Fibroblast of skin of right quadriceps (primary cell): ENCODE measurements around the gene PTH1R.

Experiments
- DNase-seq: peaks from one replicate; pipeline ENCODE4 v3.0.0-alpha.2; 2013

Gene PTH1R

DNA sequence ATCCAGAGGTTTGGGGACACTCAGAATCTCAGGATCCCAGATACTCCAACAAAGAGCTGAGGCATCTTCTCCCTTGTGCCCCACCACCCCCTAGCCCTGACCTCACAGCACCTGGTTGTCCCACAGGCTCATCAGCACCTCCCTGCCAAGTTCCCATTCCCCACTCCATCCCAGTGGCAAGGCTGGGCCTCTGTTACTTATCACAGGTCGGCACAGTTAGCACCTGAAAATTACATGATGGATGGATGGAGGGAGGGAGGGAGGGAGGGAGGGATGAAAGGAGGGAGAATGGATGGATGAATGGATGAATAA, 27.1 kb upstream of the PTH1R start:
- no peak for DNase-seq

DNA sequence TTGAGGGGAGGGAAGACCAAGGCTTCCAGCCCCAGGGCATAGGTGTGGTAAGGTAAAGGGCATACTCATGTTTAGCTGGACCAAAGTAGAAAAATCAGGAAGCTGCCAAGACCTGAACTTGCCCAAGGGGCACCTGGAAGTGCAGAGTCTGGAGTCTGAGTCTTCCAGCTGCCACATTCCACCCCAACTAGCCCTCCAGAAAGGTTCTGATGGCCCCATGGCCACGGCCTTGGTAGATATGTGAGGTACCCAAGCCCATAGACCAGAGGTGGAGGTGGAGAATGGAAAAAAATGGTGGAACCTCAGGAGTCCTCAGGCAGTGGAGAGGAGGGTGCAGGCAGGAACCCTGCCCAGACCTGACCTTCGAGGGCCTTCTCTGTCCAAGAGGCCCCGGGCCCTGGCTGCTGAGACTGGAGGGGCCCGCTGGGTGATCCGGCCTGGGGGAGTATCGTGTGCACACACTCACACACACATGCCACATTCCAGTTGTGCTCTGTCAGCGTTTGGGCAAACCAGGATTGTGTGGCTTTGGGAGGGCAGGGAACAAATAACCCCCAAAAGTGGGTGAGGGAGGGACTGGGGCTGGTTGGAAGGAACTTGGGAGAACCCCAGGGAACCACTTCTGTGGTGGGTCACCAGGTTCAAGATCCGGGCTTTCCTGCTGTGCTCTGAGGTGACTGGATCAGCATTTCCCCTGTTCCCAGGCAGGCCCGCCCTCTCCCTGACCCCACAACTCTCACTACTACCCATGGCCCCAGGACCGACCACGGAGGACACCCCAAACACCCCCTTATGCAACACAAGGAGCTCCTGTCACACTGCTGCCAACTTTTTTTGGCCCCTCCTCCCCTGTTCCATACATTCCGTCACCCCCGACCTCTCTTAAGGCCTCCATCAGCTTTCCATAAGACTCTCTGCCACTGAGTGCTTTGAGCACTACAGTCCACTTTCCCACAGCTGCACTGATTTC, 25.9 kb upstream of the PTH1R start:
- DNase-seq = no peak

DNA sequence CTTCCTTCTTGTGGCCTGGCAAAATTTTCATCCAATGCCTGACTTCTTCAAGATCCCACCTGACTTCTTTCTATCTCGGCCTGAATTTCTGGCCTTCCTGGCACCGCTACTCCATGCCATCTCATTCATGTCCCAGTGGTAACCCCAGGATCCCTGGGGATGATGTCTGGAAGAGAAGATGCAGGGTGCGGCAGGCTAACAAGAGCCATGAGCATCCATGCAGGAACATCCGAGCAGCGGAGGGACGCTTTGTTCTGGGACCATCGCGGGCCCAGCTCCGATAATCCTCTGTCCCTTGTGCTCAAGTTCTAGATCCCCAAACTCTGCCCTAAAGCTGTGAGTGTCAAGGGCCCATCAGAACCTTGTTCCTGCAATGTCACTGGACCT, 25.2 kb upstream of the PTH1R start:
- no peak for DNase-seq

DNA sequence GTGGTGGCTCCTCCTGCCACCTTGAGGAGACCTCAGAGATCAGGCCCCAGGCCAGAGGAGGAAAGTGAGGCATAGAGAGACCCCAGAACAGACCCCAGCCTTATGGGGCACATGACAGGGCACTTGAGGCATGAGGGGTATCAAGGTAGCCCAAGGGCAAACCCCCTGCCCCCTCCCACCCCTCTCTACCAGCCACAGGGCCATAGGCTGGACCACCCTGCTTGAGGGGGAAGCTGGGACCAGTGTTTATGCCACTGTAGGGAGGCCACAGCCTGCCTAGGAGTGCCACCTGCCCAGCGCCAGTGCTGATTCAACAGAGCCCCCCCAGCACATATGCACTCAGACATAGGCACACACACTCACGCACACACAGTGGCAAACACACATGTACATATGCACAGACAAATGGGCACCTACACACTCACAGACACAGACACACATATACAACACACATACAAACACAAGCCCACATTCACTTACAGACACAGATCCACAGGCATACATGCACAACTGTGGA, 24.6 kb upstream of the PTH1R start:
- DNase-seq = no peak

DNA sequence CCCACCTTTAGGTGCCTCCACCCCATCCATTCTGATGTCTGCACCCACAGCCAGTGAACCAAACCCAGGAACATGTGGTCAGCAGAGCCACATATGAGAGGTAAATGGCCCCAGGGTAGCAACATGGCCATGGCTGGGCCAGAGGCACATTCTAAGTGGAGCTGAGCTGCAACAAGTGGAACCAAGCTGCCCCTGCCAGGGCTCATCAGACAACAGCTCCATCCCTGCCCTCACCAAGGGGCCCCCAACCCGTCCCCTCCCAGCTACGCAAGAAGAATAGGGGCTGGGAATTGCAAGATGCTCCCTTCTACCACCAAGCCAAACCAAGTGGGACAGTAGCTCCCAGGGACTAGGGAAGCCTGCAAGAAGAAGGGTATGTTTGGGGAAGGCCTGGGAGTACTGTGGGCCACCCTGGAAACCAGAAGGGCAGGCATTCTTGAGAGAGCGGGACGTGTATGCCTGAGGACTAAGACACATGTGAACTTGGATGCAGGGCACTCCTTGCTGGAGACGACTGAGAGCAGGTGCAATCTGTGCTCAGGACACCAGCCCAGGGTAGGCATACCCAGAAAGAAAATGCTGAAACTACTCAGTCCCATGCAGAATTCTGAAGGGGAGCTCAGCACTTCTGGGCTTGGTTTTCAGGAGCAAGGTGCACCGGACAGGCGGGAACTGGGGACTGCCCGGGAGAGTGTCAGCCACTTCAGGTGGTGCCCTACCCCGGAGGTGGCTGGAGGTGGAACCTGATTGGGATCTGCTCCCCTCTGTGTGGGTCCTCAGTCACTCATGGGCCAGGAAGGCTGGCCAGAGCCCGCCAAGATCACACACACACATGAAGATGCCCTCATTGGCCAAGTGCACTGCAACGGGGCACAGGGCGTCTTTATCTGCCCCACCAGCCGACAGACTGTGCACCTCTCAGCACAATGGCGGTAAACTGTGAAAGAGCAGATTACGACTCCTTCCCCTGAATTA, 23.8 kb upstream of the PTH1R start:
- DNase-seq = no peak

DNA sequence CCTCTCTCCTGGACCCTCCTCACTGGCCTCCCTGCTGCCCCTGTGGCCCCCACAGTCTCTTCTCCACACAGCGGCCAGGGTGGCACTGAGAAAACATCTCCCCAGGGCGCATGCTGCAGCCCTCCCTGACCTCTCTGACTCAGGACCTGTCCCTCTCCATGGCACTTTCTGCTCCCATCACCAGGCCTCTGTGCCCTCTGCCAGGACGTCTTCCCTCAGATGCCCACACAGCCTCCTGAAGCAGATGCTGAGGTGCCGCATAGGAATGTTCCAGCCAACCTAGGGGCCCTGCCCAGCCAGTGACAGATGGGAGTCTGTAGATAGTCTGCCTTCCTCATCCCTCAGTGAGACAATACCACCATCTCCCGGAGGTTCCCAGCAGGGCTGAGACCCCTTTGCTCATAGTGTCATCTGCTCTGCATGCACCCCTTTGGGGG, 22.9 kb upstream of the PTH1R start:
- no peak for DNase-seq

DNA sequence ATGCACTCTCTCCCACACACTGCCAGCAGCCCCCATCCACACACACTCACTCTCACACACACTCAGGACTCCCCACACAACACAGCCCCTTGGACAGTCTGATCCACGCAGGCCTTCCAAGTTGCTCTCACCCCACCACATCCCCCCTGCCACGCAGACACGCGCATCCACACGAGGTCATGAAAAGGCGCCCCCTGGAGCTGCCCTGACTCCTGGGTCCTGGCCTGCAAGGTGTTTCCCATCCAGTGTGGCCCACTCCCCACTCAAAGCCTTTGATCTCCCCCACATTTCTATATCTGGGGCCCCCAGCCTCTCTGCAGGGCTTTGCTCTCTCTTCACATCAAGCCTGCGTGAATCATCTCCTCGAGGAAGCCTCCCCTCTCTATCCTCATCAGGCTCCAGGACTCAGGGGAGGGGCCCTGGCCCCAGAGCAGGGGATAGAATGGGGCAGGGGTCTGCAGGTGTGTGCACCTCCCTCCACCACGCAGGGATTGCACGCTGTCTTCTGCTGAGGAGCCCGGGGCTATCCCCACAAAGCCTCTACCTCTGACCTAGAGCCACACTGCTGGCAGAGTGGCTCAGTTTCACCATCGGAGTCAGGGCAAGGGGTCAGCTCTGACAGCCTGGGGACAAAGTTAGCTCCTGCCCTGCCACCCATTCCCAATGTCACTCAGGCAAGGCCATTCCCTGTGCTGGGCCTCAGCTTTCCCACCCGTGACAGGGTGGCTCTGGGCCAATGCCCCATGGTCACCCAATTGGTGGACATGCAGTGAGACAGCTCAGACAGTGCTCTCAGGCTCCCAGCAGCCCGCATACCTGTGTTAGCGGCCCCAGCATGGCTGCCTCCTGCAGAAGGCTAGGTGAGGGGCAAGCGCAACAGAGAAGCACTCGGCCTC, 20.7 kb upstream of the PTH1R start:
- no peak for DNase-seq

DNA sequence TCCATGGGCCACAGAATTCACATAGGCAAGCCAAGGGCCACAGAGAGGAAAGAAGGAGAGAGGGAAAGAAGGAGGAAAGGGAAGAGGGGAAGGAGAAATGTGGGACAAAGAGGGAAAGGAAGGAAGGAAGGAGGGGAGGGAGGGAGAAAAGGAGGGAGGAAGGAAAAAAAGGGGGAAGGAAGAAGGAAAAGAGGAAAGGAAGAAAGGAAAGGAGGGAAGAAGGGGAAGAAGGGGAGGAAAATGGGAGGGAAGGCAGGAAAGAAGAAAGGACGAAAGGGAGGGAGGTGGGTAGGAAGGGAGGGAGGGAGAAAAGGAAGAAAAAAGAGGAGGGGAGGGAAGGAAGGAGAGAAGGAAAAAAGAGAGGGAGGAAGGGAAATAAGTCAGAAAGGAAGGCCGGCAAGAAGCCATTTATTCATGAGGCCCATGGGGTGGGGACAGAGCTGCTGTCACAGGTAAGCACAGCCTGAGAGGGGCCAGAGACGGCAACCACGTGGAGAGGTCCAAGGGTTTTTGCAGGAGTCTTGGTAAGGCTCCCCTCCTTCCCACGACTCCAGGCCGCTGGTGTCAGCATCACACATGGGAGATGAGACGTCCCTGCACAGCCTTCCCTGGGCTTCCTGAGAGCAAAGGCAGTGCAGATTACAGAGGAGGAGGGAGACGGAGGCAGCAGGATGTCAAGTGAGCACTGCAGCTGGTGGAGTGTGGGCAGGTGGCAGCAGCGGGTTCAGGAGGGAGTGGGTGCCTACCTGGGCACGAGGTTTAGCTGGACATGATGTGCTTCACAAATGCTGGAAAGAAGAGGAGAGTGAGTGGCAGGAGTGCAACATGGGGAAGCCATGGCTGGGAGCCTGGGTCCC, 19.8 kb upstream of the PTH1R start:
- DNase-seq = no peak

DNA sequence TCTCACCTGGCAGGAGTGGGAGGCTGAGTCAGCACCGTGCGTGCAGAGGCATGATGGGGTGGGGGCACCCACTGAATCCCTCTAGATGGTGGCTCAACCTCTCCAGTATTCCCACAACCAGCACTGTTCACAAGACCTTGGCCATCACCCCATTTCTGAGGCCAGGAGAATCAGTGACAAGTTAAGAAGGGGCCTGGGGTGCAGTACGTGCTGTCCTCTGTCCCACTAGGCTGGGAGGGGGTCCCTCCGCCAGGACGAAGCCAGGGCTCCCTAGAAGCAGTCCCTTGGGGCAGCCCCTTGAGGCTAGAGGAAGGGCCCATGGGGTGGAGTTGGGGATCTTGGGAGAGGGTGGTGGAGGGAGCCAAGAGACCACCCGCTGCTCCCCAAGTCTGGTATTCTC, 19.1 kb upstream of the PTH1R start:
- DNase-seq = no peak

DNA sequence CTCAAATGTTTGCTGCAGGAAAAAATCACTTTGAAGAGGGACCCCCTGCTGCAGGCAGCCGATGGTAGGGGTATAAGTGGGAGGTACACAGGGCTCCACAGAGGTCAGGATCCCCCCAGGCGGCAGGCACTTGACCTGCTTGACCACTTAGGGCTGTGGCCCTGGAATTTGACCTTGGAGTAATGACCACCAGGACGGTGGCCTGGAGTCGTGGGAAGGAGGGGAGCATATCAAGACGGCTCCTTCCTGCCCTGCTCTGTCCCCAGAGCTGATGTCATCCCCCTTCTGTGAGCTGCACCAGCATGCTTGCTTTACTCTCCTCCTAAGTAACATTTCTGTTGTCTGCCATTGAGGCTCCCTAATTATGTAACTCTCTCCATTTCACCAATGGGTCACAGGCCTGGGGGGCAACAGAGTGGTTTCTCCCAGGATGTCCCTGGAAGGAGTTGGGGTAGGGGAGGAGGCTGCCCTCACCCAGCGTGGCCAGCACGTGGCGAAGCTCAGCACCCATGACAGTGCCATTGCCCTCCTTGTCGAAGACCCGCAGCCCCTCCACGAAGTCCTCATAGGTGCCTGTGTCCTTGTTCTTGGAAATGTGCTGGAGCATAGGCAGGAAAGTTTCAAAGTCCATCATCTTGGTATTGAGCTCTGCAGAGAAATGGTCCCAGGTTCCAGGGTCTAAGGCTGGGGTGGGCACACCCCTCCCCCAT, 18.4 kb upstream of the PTH1R start:
- no peak for DNase-seq

DNA sequence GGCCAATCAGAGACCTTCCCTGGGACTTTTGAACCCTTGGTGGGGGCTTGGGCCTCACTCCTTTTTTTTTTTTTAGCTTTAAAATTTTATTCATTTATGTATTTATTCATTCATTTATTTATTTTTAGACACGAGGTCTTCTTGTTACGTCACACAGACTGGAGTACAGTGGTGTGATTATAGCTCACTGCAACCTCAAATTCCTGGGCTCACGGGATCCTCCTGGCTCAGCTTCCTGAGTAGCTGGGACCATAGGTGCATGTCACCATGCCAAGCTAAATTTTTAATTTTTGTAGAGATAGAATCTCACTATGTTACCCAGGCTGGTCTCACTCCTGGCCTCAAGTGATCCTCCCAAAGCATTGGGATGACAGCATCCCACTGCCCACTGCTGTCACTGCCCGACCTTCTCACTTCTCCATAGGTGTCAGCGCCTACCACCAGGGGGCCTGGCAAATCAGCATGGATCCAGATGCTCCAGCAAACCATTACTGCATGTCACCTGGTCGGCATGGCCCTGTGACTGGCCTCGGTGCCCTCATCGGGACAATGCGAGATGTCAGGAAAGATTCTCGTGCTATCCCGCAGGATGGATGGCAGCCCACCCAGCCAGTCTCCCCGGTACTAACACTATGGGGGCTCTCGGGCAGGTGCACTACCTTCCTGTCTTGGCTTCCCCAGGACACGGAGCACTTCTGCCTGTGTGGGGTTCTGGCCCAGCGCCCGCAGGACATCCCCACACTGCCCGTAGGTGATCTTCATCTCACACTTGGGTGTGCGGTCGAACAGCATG, 17.3 kb upstream of the PTH1R start:
- DNase-seq = no peak

DNA sequence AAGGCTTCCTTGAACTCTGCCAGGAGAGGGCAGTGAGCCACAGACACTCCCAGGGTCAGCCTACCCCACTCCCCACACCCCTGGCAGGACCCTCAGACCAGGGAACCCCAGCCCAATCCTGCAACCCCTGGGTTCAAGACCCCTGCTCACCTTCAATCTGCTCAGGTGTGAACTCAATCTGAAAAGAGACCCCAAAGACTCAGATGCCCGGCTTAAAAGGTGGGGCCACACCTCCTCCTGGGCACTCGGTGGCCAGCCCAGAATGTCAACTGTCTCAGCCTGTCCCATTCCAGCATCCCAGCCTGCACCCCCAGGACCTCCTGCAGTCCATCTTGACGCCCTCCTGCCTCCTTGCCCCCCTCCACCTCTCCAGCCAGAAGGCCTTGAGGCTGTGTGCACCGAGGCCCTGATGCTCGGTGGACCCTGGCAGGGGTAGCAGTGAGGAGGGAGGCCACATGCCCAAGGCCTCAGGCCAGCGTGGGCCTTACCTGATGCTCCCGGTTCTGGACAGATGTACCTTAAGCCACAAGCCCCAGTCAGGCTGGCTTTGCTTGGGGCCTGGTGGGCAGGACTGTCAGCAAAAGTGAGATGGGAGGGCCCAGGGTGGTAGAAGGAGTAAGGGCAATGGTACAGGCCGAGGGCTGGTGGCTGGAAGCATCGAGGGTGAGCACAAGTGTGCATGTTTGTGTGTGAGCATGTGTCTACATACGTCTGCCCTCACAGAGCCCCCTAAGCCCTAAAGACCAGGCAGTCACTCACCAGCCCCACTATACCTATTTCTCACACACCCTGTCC, 16.5 kb upstream of the PTH1R start:
- DNase-seq = no peak

DNA sequence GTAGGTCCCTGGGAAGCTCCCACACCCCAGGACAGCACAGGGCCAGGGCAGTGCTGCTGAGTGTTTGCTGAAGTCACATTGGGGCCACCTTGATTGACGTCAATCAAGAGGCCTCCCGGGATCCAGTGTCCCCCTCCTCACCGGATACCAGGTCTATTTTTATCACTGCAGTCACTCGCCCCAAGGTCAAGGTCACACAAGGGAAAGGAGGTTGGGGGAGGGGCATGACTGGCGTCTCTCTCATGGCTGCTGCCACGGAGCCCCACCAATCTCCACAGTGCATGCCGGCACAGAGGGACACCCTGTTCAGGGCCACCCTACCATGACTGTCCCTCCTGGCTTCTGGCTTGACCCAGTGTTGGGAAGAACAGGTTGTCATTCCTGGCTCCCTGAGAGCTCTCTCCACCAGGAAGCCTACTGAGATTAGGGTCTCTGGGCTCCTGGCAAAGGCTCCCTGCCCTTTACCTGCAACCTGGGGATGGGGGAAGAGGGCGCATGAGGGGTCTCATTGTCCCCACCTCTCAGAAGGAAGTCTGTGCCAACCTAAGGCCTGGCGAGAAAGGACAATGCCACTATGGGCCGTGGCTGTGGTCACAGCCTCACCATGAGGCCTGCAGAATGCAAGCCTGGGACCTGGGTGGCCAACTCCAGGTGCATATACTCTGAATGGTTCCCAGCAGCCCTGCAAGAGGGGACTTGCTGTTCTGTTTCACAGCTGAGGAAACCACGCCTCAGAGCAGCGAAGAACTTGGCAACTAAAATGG, 15.7 kb upstream of the PTH1R start:
- no peak for DNase-seq

DNA sequence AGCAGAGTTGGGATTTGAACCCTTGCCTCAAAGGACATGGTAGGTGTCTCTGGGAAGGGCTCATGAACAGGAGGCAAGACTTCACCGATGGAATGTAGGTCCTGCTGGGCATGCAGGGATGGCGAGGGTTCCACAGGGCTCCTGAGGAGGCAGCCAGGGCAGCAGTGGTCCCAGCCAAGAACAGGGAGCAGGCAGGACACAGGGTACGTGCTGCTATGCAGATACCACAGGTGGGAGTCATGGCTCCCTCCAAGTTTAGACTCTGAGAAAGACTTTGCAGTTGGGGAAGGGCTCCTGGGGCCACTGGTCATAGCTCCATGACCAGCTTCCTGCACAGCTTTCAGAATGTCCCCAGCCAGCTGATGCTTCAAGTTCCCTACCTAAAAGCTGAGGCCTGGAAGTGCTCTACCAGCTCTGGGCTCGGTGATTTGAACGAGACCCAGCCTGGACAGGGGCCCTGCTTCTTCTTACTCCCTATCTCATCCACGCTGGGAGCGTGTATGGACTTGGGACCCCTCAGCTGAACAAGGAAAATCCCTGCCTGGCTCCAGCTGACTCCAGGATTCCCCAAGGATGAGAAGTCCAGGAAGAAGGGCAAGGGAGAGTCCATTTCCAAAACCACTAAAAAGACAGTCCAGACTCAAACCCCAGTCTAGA, 15.0 kb upstream of the PTH1R start:
- DNase-seq = no peak

DNA sequence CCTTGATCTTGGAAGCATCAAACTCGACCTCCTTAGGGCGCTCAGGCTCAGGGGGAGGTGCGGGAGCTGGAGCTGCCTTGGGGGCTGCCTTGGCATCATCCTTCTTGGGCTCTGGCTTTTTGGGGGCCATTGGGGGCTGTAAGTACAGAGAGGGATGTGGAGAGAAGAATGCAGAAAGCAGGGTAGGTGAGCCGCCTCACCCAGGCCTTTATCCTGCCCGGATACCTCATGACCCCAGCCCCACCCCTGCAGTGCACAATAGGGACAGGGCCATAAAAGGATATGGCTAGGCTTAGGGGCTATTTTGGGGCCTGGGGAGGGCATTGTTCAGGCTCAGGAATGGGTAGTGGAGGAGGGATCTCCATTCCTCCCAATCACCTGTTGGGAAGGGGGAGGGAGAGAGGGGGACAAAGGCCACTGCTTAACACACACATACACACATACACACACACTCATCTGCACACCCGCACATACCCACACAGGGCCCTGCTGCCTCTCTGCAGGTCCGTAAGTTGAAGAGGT, 14.2 kb upstream of the PTH1R start, which contains the start of gene MYL3:
MYL3 (minus strand) TSS at position 184 of the 522 bp plus-strand sequence; CDS start at position 130, 54 bp downstream.
- DNase-seq = no peak

DNA sequence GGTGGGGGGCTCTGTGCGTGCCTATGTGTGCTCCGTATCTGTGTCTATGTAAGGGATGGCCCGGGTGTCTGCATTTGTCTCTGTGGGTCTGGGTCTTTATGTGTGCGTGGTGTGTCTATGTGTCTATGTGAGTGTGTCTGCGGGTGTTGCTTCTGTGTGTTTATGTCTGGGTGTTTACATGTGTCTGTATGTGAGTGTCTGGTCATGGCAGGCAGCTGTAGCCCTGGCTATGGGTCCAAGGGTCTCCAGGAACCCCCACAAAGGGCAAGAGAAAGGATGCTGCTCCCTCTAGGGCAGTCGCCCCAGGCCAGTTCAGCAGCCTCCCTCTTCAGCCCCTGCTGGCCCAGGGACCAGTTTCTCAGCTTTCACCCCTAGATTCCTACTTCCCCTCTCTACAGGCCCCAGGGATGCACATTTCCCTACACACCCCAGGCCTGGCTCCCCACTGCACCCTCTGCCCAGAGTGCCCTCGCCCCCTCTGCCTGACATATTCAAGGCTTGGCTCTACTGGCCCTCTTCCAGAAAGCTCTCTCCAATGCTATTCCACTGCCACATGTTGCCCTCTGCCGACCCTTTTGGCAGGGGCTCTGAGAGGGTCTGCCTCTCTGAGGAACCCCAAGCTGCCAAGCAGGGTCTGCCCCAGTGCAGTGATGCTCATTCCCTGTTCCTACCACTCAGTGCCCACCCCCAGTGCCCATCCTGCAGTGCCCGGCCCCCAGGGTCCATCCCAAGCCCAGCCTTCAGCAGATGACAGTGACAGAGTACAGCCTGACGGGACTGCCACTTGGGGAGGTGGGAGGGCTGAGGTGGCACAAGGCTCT, 13.2 kb upstream of the PTH1R start:
- no peak for DNase-seq
